ENCODE results near the gene ITPK1. TPM values are rescaled to one million over a fixed set of nuclear protein-coding genes. Genes with fewer than 3 reads are reported as not detected.
A peak's percentile ranks its signal among the peaks of the same experiment; 100 is the strongest.

ITPK1 gene
- total RNA-seq, 1 donor from 2014 or later, result 25.3 TPM

DNA sequence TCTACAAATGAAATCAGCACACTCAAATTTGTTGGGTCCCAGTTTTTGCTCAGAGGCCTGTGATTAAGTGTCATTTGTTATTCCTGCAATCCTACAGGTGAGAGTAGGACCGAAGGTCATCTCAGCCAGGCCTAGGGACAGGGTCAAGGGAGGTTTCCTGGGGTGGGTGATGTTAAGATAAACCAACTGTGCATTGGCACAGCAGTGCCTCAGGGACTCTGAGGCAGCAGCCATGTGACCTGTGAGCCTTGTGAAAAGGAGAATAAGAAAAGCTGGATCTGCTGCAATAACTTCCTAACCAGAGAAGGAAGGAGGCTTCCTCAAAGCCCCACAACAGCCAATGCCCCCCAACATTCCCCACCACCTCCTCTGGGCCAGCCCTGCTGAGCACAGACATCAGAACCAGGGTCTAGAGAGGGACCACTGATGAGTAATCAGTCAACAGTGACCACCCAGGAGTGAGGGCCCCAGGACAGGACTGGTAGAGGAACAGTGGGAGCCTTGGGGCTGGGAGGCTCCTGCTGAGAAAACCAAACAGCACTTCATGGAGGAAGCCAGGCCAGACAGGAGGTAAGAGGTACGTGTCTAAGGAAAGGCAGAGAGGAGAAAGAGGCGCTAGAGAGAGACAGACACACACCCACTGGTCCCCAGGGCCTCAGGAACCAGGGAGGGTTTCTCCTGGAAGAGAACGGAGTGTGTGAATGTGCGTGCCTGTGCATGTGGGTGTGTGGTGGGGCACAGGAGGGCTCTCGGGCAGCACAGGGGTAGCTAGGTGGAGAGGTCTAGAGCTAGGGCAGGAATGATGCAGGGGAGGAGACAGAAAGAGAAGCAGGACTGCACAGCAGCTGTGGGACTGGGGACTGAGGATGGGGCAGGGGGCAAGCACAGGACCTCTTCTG lies 82.4 kb downstream of the ITPK1 start:
- FAIRE-seq (no peak), DNase-seq (ENCODE audit: low spot score in 2 of 2) (no peak)

GRCh38 chr14:93032421-93032936 lies 83.2 kb downstream of the ITPK1 start:
- FAIRE-seq, result no peak

DNA sequence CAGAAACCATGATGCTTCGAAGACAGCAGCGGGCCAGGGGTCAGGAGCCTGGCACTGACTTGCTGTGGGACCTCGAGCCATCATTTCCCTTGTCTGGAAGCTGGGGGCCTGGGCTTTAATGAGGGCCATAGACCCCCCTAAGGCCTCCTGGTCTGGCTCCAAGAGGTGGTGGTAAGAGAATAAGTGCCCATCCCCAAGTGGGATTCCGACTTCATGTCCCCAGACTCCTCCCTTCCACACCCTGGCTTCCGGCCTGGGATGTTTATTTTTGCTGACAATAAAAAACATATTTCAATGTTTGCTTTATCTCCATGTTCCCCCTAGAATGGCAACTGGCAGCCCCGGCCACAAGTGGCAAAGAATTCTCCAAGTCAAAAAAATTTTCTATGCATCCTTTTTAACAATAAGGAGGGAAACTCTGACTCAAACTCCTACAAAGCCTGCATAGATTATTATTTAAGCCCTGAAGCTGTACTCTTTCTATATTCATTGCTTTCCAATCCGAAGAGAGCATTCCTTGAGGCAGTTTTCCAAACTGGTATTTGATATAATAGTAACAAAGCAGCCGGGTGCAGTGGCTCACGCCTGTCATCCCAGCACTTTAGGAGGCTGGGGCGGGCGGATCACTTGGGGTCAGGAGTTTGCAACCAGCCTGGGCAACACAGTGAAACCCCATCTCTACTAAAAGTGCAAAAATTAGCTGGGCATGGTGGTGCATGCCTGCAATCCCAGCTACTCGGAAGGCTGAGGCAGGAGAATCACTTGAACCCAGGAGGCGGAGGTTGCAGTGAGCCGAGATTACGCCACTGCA lies 84.0 kb downstream of the ITPK1 start:
- DNase-seq (ENCODE audit: low spot score in 2 of 2) (no peak), FAIRE-seq (no peak)

More at GRCh38 chr14:93032421-93032936, 83.2 kb downstream of the ITPK1 start:
- no peak for DNase-seq (ENCODE audit: low spot score in 2 of 2)

DNA sequence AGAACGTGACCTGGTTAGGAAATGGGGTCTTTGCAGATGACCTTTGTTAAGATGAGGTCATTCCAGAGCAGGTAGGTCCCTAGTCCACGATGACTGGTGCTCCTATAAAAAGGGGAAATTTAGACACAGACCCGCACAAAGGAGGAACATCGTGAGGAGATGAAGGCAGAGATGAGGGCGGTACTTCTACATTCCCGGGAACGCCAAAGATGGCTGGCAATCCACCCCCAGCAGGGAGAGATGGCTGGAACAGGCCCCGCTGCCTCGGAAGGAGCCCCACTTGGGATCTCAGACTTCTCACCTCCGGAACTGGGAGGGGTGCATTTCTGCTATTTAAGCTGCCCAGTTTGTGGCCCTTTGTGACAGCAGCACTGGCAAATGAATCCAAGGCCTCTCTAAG lies 85.0 kb downstream of the ITPK1 start:
- DNase-seq (ENCODE audit: low spot score in 2 of 2) (no peak), FAIRE-seq (no peak)

DNA sequence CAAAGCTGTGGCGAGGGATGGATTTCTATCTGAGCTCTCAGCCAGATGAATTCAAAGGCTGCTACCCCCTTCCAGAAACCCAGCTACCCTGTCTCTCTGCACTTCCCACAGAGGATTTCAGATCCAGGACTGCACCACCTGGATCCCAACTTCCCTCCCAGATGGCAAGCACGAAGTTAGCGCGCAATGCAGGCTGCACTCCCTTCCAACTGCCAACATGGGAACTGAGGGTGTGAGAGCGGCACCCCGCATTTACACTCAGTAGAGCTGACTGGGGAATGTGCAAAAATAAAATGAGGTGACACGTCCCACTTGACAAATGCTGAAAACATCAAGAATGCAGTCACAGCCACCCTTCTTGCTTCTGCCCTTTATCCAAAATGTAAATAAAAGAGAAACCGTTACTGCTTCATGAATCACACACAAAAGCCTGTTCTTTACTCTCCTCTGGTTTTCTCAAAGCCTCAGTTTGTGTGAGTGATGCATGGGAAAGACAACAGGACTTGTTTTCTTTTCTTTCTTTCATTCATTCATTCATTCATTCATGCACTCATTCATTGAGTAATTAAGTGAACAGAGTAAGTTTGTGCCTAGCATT lies 85.7 kb downstream of the ITPK1 start:
- DNase-seq (ENCODE audit: low spot score in 2 of 2) (no peak), FAIRE-seq (no peak)

DNA sequence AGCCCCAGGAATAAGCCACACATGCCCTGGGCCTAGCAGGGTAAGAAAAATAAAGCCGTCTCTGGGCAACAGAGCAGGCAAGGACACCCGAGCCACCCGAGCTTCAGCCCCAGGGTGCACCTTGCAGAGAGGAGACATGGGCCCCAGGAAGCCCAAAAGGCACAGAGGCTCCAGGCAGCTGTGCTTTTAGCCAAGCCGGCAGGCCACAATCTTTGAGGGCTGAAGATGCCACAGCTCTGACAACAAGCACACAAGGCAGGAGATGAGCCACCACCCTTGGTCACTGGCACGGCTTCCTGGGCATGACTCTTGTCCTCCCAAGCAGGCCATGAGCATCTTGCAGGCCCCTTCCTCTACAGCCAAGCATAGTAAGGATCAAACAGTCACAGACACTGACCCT lies 86.3 kb downstream of the ITPK1 start:
- FAIRE-seq, result no peak
- no peak for DNase-seq (ENCODE audit: low spot score in 2 of 2)

GRCh38 chr14:93028724-93029076 lies 87.0 kb downstream of the ITPK1 start:
- DNase-seq (ENCODE audit: low spot score in 2 of 2) (no peak), FAIRE-seq (no peak)

- DNase-seq (ENCODE audit: low spot score in 2 of 2), result no peak
- no peak for FAIRE-seq
Observed at GRCh38 chr14:93027810-93028723, 87.7 kb downstream of the ITPK1 start.

- FAIRE-seq (no peak), DNase-seq (ENCODE audit: low spot score in 2 of 2) (no peak)
Observed at GRCh38 chr14:93026339-93026738, 89.4 kb downstream of the ITPK1 start.

- no peak for FAIRE-seq
Observed at GRCh38 chr14:93025055-93025454, 90.7 kb downstream of the ITPK1 start.

GRCh38 chr14:93024493-93024892 lies 91.2 kb downstream of the ITPK1 start:
- FAIRE-seq, result no peak

More at GRCh38 chr14:93025055-93025454, 90.7 kb downstream of the ITPK1 start:
- DNase-seq (ENCODE audit: low spot score in 2 of 2), result no peak

GRCh38 chr14:93023802-93024434 lies 91.8 kb downstream of the ITPK1 start:
- FAIRE-seq (no peak), DNase-seq (ENCODE audit: low spot score in 2 of 2) (no peak)

More at GRCh38 chr14:93024493-93024892, 91.2 kb downstream of the ITPK1 start:
- no peak for DNase-seq (ENCODE audit: low spot score in 2 of 2)

GRCh38 chr14:93023039-93023438 lies 92.7 kb downstream of the ITPK1 start:
- no peak for FAIRE-seq
- no peak for DNase-seq (ENCODE audit: low spot score in 2 of 2)

GRCh38 chr14:93019970-93020369 lies 95.8 kb downstream of the ITPK1 start:
- FAIRE-seq (no peak), DNase-seq (ENCODE audit: low spot score in 2 of 2) (peak in 1 of 2 donors; percentile 50)

- DNase-seq (ENCODE audit: low spot score in 2 of 2) (no peak), FAIRE-seq (no peak)
Observed at GRCh38 chr14:93019367-93019843, 96.3 kb downstream of the ITPK1 start.

- DNase-seq (ENCODE audit: low spot score in 2 of 2), result no peak
- FAIRE-seq, result no peak
Observed at GRCh38 chr14:93018366-93018765, 97.4 kb downstream of the ITPK1 start.

- no peak for FAIRE-seq
- no peak for DNase-seq (ENCODE audit: low spot score in 2 of 2)
Observed at GRCh38 chr14:93017898-93018297, 97.8 kb downstream of the ITPK1 start.

DNA sequence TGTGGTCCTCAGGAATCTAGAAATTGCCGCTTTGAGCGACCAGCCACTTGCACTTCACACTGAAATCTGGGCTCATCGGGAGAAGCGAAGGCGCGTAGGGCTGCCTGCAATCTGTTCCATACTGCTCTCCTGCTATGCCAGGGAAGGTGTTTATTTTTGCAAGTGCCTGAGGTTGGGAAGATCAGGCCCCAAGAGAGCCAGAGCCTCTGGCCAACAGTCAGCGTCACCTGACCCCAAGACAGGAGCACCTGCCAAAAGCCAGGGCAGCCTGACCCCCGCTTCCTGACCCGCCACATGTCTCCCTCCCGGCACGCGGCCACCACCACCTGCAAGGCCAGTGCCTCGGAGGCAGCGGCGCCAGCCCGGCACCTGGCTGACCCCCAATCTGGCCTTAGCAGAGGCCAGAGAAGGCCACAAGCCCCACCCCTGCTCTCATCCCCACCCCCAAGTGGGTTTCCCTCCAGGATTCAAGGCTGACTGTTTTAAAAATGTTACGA lies 98.4 kb downstream of the ITPK1 start:
- DNase-seq (ENCODE audit: low spot score in 2 of 2), result no peak
- FAIRE-seq, result no peak

DNA sequence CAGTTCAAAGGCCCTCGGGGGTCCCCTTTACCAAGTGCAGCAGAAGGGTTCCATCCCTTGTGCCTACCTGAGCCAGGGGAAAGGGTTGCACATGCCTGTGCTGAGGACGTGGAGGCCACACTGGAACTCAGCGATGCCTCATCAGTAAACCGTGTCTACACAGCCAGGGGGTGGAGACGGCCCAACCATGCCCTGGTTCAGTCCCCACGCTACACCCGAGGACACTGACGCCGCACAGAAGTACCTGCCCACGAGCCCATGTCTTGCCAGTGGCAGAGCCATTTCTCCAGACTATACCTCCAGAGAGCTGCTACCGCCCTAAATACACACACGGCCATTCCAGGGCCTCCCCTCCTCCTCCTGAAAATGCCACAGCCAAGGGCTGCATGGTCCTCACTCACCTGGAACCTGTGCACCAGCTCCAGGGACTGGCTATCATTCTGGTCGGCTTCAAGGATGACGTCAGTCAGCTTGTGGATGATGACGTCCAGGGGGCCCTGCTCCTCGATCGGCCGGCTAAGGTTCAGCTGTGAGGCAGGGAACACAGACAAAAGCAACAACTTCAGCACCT lies 99.4 kb downstream of the ITPK1 start:
- no peak for FAIRE-seq

More for the DNA sequence above, 99.4 kb downstream of the ITPK1 start:
- DNase-seq (ENCODE audit: low spot score in 2 of 2), result no peak

Data from frontal cortex (tissue), 4 donors.